HG02840 (cell line): ENCODE measurements around the gene PACRG.

Experiments
- ATAC-seq: cut with Tn5 transposase; IDR thresholded peaks from one replicate; pipeline ENCODE4 v1.9.1; 2021; ENCODE audit warnings: mild to moderate bottlenecking, moderate library complexity, moderate number of reproducible peaks; ENCODE audit not compliant: unreplicated experiment, low FRiP score

PACRG gene

DNA sequence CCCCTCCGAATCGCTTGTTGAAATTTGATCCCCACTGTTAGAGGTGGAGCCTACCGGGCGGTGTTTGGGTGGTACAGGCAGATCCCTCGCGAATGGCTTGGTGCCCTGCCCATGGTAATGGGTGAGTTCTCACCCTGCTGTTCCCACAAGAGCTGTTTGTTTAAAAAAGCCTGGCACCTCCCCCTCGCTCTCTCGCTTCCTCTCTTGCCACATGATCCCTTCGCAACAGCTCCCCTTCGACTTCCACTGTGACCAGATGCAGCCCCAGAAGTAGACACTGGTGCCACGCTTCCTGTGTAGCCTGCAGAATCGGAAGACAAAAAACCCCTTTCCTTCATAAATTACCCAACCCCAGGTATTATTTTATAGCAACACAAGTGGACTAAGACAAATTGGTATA lies 394.6 kb downstream of the PACRG start:
- no peak for ATAC-seq

DNA sequence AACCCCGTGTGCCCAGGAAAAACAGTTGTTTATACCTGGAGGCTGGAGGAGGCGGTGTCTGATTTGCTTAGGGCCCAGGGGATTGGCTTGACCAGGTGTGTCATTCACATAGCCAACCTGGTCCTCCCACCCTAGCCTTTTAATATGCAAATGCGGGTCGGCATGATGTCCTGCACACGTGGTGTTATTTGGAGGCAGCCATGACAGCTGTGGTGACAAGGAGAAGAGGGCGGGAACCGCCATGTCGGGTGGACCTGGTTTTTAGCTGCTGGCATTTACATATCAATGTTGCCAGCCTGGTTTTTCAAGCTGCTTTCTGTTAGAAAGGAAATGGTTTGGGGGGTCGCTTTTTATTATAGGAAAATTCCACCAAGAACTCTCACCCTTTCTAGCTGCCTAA lies 395.3 kb downstream of the PACRG start:
- no peak for ATAC-seq

DNA sequence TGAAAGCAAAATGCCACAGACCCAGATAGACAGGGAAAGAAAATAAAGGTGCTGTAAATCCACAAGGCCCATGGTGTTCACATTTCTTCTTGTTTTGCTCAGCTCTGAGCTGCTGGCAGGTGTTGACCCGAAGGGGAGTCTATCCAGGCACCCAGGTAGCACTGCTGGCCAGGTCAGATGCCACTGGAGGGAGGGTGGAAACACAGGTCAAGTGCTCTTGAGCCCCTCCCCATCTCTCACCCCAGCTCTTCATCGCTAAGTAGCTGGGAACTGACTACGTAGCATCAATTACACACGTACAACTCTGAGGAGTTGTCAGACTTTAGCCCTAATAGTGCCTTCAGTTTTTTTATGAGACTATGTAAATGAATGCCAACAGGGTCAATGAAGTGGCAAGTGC lies 399.0 kb downstream of the PACRG start:
- ATAC-seq = no peak

DNA sequence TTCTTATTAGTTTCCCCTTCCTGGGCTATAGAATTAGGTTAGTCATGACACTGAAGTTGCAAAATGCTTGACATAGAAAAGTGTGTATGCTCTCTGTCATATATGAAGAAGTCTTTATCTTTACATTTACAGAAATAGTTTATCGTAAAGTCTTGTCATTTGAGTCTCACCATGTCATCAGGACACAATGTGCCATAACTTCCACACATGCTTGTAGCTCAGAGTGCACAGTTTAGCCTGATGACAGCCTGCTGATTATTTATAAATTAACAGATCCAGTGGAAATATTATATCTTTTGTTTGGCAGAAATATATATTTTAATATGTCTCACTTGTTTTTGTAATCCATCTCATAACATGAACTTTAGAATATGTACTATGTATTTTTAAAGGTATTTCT lies 399.8 kb downstream of the PACRG start:
- no peak for ATAC-seq

DNA sequence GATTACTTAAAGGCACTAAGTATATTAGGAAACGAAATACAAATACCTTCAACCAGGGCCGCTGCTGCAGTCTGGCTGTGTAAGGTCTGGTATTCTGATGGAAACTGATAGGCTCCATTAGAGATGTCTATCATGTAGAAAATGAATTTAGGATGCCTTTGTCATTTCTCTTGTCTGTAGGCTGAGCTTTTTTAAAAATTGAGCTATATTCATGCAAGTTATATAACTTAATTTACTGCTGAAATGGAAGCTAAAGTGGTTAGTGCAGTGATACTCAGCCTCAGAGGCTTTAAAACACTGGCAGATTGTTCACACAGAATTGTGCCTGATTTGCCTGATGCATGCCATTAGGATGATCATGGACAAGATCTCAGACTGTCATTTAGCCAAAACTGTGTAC lies 400.6 kb downstream of the PACRG start:
- ATAC-seq = no peak

DNA sequence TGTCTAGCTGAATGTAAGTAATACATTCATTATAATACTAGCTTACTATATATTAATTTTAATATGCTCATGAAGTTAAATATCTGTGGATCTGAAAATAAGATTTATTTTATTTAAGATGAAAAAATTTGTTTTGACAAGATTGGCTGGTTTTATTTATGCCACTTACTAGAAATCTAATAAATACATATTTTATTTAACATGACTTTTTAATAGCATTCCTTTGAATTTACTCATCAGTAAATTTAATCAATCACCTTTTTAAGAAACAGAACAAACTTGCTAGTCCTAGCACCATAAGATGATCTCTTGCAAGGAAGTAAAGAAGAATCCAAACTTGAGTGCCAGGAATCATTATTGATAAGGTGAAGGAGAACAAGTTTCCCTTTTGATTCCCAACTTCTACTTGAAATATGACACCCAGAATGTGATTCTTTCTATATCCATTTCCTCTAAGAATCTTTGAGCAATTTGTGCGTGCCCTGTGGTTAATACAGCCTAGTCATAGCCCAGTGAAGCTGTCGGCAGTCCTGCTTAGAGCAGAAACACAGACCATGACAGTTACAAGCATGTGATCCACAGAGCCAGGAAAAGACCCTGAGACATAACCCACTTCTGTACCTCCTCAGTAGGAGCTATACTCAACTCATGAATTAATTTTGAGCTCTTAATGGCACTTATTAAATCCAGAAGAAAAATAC lies 404.4 kb downstream of the PACRG start:
- ATAC-seq = no peak

DNA sequence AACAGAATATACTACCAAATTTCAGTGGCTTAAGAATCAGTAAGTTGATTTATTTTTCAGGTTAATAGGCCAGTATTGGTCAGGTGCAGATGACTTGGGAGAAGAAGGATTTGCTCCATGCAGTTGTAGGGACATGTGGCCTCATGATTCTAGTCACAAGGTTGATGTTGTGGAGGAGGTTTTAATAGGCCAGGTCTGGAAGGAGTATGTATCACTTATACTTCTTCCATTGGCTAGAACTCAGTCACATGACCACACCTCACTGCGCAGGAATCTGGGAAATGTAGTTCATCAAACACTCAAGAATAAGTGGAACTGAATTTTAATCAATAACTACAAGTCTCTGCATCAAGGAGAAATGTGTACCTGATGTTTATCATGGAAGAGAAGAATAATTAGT lies 405.2 kb downstream of the PACRG start:
- no peak for ATAC-seq

DNA sequence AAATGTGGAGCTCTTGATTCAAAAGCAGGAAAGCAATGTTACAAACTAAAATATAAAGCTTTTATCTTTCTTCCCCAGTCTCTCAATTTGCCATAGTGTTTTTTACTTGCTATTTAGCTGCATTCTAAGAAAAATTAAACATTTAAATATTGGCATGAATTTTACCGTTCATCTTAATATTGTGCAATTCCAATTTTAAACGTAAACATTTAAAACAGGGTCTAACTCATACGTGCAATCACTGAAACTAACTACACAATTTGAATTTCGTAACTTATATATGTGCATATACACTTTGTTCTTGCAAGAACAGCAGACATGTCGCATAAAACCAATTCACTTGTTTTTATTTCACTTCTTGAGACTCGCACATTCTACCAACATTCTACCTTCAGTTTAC lies 405.9 kb downstream of the PACRG start:
- no peak for ATAC-seq

DNA sequence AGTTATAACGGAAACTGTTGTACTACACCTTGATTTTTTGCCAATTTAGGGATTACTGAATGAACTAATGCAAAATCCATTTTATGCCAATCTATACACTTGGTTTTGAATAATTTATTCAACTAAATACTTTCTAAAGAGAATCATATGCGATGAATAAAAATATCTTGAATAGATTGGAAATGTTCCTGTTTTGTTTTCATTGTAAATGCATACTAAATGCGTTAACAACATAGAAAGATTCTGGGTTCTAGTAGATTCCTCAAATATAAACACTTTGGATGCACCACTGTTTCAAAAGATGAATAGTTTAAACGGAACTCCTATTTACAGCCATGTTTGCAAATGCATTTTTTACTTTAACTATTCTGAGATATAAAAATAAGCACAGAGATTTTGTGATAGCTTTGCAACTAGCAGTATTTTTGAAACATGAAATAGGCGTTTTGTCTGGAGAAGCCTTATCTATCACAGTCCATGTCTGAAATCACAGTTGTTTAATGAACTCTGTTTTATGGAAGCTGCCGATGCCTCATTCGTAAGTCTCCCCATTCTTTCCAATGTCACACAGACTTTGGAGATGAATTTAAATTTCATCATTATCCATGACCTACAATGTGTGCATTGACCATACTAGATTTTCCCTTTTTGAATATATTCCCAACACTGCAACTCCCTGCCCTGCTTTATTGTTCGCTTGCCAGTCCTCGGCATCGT lies 409.1 kb downstream of the PACRG start:
- ATAC-seq = no peak

DNA sequence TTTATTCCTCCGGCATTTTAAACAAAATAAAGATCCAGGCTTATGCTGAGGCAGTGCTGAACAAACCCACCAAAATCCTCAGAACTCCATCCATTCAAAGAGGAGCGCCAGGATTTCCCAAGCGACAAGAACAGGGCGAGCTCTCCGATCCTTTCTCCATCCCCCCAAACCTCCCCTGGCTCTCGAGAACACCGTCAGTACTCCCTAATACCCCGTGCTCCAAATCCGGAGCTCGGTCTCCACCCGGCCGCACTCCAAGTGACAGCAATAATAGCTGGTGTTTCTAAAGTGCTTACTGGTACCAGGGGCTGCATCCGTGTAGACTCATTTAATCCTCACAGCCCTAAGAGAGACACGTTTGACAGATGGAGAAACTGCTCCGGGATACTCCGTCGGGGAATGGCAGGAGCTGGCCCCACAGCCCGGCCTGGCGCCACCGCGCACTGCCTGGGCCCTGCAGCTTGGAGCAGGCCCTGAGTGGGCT lies 409.7 kb downstream of the PACRG start:
- ATAC-seq = no peak

DNA sequence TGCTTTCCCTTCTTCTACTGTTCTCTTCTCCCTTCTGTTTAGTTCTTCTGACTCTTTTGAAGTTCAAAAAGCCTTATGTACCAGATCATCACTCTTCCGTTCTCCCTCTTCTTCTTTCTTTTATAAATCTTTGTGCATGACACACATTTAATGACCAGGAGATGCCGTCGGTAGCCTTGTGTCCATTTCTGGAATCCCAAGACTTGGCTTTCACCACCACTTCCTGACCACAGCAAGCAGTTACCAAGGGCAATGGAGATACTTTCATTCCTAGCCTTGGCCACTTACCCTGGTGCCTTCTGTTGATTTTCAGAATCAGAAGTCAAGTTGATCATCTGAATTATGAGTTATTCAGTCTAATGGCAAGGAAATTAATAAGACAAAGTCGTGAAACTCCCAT lies 418.3 kb downstream of the PACRG start:
- ATAC-seq = no peak

DNA sequence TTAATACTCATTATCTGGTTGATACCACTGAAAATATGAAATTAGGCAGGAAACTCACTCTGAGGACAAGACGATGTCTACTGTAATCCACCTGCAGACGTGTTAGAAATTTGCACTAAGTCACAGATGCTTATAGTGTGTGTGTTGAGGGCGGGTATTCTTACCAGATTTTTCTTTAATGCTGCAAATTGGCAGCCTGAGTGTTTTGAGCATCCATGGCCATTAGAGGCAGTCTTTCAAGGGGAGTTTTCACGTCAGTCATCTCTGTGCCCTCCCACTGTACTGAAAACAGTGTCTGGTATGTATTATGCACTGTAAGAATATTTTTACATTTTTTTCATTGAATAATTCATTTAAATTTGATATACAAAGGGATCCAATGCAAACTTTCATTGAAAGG lies 420.2 kb downstream of the PACRG start:
- ATAC-seq = no peak

DNA sequence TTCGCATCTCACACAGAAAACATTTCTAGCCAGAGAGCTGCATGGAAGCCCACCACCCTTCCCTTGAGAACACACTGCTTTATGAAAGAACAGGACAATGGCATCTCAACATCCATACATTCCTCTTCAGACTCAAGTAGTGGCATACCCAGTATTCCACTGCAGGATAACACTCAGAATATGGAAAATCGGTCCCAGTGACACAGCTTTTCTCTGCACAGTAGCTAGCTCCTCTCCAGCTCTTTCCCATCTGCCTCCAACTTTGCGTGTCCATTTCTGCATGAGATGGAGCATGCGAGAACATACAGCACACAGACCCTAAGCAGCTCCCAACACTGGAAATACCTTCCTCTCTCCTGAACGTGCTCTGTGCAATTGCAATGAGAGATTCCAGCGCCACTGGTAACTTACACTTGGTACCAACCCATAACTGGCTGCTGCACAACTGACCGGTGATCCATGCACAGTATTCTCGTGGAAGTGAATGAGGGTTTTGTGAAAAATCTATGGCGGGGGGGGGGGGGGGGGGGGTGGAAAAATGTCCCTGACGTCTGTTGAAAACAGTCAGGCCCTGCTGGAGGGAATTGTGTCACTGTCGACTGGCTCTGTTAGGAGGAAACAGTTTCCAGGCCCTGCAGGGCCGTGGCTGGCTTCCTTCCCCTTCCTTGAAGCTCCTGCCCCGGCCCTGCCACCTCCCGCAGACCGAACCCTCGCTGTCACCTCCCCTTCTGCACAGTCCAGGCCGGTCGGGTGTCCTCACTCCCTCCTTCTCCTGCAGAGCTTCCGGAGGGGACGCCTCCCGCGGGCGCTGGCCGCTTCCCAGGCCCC lies 420.9 kb downstream of the PACRG start:
- no peak for ATAC-seq

DNA sequence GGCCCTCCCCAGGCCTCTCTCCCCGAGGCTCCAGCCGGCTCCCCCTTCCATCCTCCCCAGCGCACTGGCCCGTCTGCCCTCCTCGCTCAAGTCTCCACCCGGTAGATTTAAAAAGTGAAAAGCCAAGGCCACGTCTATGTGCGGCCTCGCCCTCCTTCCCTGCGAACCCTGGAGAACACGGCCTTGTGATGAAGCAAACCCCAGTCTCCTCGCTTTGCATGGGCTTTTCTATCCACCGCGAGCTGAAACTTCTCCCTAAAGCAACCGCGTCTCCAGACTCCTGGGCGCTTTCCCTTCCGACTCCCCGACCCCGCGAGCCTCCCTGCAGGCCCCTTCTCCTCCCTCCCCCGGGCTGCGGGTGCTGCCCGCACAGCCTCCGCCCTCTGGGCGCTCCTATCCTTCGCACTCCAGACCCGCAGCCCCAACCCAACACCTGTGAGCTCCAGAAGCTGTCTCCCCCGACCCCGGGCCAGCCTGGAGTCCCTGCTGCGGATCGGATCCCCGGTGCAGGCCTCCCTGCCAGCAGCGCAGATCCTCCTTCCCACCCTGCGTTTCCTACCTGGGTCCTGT lies 421.6 kb downstream of the PACRG start:
- no peak for ATAC-seq

DNA sequence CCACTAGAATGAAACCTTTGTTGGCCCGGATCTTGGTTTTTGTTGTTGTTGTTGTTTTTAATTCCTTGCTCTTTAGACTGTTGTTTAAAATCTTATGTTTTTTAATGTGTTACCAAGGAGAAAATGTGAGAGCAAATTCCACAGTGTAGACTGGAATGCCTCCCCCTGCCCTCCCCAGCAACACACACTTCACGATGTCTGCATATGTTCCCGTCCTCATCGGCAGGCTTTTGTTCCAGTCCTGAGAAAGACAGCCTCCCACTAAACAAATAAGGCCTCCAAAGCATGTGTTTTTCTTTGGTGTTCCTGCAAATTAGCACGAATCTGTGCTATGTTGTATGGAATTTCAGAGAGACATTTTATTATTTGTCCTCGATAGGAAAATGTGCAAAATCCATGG lies 423.4 kb downstream of the PACRG start:
- ATAC-seq = no peak

DNA sequence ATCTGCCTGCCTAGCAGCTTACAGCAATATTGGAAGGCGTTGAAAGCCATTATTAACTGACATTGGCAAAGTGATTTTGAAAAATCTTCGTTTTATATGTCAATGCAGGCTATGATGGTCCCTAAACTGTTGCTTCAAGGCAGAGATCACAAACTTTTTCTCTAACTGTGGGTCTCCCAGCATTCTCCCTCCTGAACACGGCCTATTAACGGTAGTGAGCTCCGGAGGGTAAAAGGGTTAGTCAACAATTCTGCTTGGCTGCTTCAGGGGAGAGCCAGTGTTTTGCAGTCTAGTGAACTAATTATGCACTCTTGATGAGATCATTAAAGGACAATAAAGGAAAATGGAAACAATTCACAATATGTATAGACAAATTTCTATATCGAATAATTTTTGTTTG lies 424.9 kb downstream of the PACRG start:
- no peak for ATAC-seq

DNA sequence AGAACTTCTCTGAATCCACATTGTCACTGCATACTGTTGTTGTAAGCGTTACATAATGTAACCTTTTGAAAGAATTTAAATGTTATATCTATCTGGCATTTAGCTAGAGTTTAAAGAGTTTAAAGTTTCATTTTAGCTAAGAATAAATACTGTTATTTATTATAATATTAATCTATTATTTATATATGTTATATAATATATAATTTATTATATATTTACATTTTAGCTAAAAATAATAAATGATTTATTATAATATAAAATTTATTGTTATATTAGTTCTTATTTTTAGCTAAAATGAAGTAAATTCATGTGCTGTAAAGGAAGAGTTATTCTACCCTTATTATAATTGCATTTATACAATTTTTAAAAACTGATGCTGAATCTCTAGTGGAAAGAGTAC lies 431.3 kb downstream of the PACRG start:
- ATAC-seq = no peak

DNA sequence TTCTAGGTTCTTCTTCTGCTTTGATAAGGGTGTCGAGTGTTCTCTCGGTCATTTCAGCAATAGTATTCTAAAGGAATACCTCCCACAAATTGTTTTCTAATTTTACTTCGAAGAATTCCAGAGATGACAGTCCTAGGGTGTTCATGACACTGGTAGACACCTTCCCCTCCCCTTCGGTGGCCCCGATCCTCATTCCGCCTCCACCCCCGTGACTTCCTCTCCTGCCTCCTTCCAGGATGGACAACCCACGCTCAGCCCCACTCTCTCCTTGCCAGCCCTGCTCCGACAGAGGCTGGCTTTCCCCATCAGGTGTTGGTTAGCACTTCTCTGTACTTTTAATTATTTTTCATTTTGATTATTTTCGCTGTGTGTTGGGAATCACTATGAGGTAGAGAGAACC lies 431.9 kb downstream of the PACRG start:
- no peak for ATAC-seq

DNA sequence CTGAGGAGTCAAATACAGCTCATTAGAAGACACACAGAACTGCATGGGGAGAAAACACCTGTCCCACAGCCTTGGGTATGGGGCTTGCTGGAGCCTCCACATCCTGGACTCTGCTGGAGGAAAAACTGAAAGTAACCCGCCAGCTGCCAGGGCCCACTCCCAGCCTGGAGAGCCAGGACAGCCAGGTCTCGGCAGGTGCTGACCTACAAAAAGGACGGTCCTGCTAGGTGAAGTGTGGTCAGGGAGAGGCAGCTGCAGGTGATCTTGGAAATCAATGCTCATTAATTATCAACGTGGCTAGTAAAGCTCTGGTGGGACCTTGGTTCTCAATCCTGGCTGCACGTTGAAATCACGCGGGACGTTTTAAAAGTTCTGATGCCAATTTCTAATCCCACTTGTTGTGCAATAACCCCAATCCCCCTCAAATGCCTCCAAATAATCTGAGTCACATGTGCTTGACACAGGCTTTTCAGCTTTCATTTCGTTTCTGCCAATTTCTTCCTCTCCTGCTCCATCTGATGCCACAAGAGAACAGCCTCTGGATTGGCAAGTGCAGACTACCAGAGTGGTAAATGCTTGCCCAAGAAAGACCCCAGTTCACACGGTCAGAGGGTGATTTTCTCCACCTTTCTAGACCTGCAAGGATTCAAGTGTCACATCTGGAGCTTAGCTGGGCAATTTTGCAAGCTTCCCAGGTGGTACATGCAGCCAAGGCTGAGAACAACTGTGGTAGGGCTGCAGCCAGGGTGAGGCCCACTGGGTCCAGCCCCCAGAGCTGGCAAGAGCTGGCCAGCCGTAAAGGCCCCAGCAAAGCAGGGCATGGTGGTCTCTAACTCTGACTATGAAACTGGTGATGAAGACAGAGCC lies 434.5 kb downstream of the PACRG start:
- no peak for ATAC-seq

DNA sequence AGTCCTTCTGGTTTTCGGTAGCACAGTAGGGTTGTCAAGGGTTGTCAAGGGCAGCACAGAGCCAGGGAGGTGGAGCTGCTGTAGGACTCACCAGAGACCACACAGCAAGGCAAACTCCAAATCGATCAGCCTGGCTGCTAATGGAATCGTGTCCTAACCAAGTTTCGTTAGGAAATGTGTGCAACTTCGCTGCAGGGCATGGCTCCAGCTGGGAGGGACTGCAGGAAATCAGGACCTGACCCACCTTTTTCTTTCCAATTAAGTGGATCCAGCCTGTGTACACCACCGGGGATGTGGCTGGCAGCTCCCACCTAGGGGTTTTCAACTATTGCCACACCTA lies 435.1 kb downstream of the PACRG start:
- no peak for ATAC-seq
